MM.1S (cell line): ENCODE data around the gene TMCC1.

Experiments used
- DNase-seq: peaks from one replicate; pipeline ENCODE4 v3.0.0-alpha.2; 2015
- H2AFZ ChIP-seq: fragments of 300-600 bp; sonication (generic); 2 replicates; pipeline ENCODE4 v1.6.0; 2016; ENCODE audit warnings: antibody characterized with exemption, low read length
- H3F3A ChIP-seq: fragments of 300-600 bp; sonication (generic); 2 replicates; pipeline ENCODE4 v1.6.1; 2016; ENCODE audit warnings: mild to moderate bottlenecking, antibody characterized with exemption, low read length, moderate library complexity, mixed read lengths; ENCODE audit not compliant: insufficient read depth
- H3K27ac ChIP-seq: fragments of 300-600 bp; sonication (generic); 2 replicates; pipeline ENCODE4 v1.5.1; 2016; ENCODE audit warnings: mild to moderate bottlenecking, low read length
- H3K27me3 ChIP-seq: fragments of 300-600 bp; sonication (generic); replicated peaks from 2 replicates; pipeline ENCODE4 v1.6.0; 2016; ENCODE audit warnings: low read length; ENCODE audit not compliant: insufficient read depth
- H3K36me3 ChIP-seq: fragments of 300-600 bp; sonication (generic); replicated peaks from 2 replicates; pipeline ENCODE4 v1.6.1; 2016; ENCODE audit warnings: mild to moderate bottlenecking, low read length, mixed read lengths; ENCODE audit not compliant: insufficient read depth
- H3K4me1 ChIP-seq: fragments of 300-600 bp; sonication (generic); 2 replicates; pipeline ENCODE4 v1.6.1; 2016; ENCODE audit warnings: low read length, mixed read lengths
- H3K4me2 ChIP-seq: fragments of 300-600 bp; sonication (generic); 2 replicates; pipeline ENCODE4 v1.6.0; 2016; ENCODE audit warnings: low read depth, low read length
- H3K4me3 ChIP-seq: fragments of 300-600 bp; sonication (generic); 2 replicates; pipeline ENCODE4 v1.5.1; 2016; ENCODE audit warnings: low read length, mixed read lengths
- H3K79me2 ChIP-seq: fragments of 300-600 bp; sonication (generic); 2 replicates; pipeline ENCODE4 v1.6.1; 2016; ENCODE audit warnings: mixed run types, low read length, mixed read lengths
- H3K9ac ChIP-seq: fragments of 300-600 bp; sonication (generic); 2 replicates; pipeline ENCODE4 v1.6.1; 2016; ENCODE audit warnings: low read length, mixed read lengths
- H3K9me2 ChIP-seq: fragments of 300-600 bp; sonication (generic); replicated peaks from 2 replicates; pipeline ENCODE4 v1.6.1; 2016; ENCODE audit warnings: mild to moderate bottlenecking, low read length, mixed read lengths; ENCODE audit not compliant: insufficient read depth
- H3K9me3 ChIP-seq: fragments of 300-600 bp; sonication (generic); replicated peaks from 2 replicates; pipeline ENCODE4 v1.6.1; 2016; ENCODE audit warnings: mild to moderate bottlenecking, low read length, mixed read lengths; ENCODE audit not compliant: insufficient read depth
- H4K20me1 ChIP-seq: fragments of 300-600 bp; sonication (generic); 2 replicates; pipeline ENCODE4 v1.6.1; 2016; ENCODE audit warnings: mild to moderate bottlenecking, low read length, moderate library complexity, mixed read lengths; ENCODE audit not compliant: insufficient read depth
- EZH2 ChIP-seq: fragments of 300-600 bp; sonication (generic); optimal IDR thresholded peaks from 2 replicates; pipeline ENCODE3; 2017; ENCODE audit warnings: low read depth, mild to moderate bottlenecking, antibody characterized with exemption, low read length, mixed read lengths
- EZH2phosphoT487 ChIP-seq: fragments of 300-600 bp; sonication (generic); IDR thresholded peaks from 2 replicates; pipeline ENCODE4 v1.6.1; 2018; ENCODE audit warnings: antibody characterized with exemption, low read length
- TF ChIP-seq, protein P1 (sequence below): fragments of 300-600 bp; sonication (generic); IDR thresholded peaks from 2 replicates; pipeline ENCODE4 v1.5.1; 2016; ENCODE audit warnings: antibody characterized with exemption, low read length, mixed read lengths

The TMCC1 gene

DNA sequence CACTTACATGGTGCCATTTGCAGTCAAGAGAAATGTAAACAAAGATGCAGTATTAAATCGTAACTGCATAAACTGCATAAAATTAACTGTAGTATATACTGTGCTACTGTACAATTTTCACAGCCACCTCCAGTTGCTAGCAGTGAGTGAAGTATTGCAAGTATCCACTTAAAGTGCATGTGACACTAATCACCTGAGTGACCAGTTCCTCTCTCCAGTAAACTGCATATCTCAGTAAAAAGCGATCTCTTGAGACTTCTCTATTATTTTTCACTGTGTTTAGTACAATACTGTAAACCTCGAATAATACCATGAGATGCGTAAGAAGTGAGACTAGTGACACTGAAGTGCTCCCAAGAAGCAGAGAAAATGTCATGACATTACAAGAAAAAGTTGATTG lies 175.3 kb downstream of the TMCC1 start:
- Histone ChIP-seq H3K9me3 (no peaks in the 10 kb centered on the region), H3K79me2 (no peaks in the 10 kb centered on the region), H2AFZ (no peak overlapping the region)

DNA sequence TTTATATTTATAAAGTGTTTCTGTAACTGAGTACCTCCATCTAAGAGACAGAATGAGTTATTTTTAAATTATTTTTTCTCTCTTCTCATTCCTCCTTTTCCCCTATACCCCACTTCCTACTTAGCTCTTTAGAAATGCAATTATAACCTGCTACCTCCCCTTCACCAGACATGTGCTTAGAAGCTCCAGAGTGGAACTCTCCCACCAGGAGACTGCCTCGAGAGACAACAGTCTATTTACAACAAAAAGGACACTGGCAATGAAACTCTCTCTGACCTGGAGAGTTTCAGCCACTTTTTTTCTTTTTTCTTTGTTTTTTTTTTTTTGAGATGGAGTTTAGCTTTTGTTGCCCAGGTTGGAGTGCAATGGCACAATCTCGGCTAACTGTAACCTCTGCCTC lies 177.7 kb downstream of the TMCC1 start:
- no peak overlapping the region for H2AFZ ChIP-seq
- H3K4me1 ChIP-seq, result no peaks in the 10 kb centered on the region
- H3K9me2 ChIP-seq, result no peaks in the 10 kb centered on the region
- no peak overlapping the region for H3K27ac ChIP-seq
- TF ChIP-seq, protein P1, sequence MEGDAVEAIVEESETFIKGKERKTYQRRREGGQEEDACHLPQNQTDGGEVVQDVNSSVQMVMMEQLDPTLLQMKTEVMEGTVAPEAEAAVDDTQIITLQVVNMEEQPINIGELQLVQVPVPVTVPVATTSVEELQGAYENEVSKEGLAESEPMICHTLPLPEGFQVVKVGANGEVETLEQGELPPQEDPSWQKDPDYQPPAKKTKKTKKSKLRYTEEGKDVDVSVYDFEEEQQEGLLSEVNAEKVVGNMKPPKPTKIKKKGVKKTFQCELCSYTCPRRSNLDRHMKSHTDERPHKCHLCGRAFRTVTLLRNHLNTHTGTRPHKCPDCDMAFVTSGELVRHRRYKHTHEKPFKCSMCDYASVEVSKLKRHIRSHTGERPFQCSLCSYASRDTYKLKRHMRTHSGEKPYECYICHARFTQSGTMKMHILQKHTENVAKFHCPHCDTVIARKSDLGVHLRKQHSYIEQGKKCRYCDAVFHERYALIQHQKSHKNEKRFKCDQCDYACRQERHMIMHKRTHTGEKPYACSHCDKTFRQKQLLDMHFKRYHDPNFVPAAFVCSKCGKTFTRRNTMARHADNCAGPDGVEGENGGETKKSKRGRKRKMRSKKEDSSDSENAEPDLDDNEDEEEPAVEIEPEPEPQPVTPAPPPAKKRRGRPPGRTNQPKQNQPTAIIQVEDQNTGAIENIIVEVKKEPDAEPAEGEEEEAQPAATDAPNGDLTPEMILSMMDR, result no peak
- TF ChIP-seq EZH2phosphoT487, result no peak
- no peak for TF ChIP-seq EZH2
- no peak for DNase-seq
- H3K36me3 ChIP-seq, result no peaks in the 10 kb centered on the region
- no peak overlapping the region for H3K9ac ChIP-seq
- no peaks in the 10 kb centered on the region for H4K20me1 ChIP-seq
- H3K9me3 ChIP-seq, result no peaks in the 10 kb centered on the region
- H3K4me2 ChIP-seq, result no peak overlapping the region
- H3K27me3 ChIP-seq, result no peaks in the 10 kb centered on the region
- H3F3A ChIP-seq, result no peaks in the 10 kb centered on the region
- H3K79me2 ChIP-seq, result no peaks in the 10 kb centered on the region
- no peak overlapping the region for H3K4me3 ChIP-seq

More for the DNA sequence above, 175.3 kb downstream of the TMCC1 start:
- no peak overlapping the region for H3K4me3 ChIP-seq
- TF ChIP-seq, protein P1, result no peak
- no peak for TF ChIP-seq EZH2
- no peaks in the 10 kb centered on the region for H3F3A ChIP-seq
- no peaks in the 10 kb centered on the region for H3K9me2 ChIP-seq
- no peak overlapping the region for H3K4me2 ChIP-seq
- no peaks in the 10 kb centered on the region for H3K4me1 ChIP-seq
- H3K36me3 ChIP-seq, result no peaks in the 10 kb centered on the region
- no peaks in the 10 kb centered on the region for H3K27me3 ChIP-seq
- DNase-seq, result no peak
- no peak overlapping the region for H3K9ac ChIP-seq
- no peaks in the 10 kb centered on the region for H4K20me1 ChIP-seq
- H3K27ac ChIP-seq, result no peak overlapping the region

GRCh38 chr3:129708328-129708861 lies 185.1 kb downstream of the TMCC1 start:
- Histone ChIP-seq H3K27me3 (no peaks in the 10 kb centered on the region), H3K9me3 (no peaks in the 10 kb centered on the region), H3K27ac (no peak overlapping the region), H3K4me2 (no peak overlapping the region), H3K36me3 (no peaks in the 10 kb centered on the region), H3K9ac (no peak overlapping the region), H2AFZ (no peak overlapping the region), H3K4me1 (no peaks in the 10 kb centered on the region), H3K9me2 (no peaks in the 10 kb centered on the region), H3K4me3 (no peak overlapping the region), H4K20me1 (no peaks in the 10 kb centered on the region), H3F3A (no peaks in the 10 kb centered on the region), H3K79me2 (no peaks in the 10 kb centered on the region)
- DNase-seq, result no peak
- TF ChIP-seq EZH2 (no peak), EZH2phosphoT487 (no peak)
- TF ChIP-seq, protein P1, result no peak
